Epithelial cell of proximal tubule (primary cell): ENCODE results near the gene CHST1. TPM values are rescaled to one million over a fixed set of nuclear protein-coding genes. Genes with fewer than 3 reads are reported as not detected.

Experiments used
- DNase-seq: peaks from one replicate; pipeline ENCODE4 v3.0.0-alpha.2; 2011; ENCODE audit warnings: low read depth
- H3K4me3 ChIP-seq: 2 replicates; pipeline ENCODE4 v1.5.1; 2011; ENCODE audit warnings: low read depth, mild to moderate bottlenecking, low read length
- total RNA-seq: library from RNA; depleted of rRNA; stranded (reverse); fragments of >200 nt; gene quantifications from 2 replicates; pipeline ENCODE4 v1.2.3, GENCODE V29; 2015
- TF ChIP-seq, protein P1 (sequence below): conservative IDR thresholded peaks from 2 replicates; pipeline ENCODE4 v1.5.1; 2012; ENCODE audit warnings: low read depth, mild to moderate bottlenecking, low read length

CHST1 gene, protein sequence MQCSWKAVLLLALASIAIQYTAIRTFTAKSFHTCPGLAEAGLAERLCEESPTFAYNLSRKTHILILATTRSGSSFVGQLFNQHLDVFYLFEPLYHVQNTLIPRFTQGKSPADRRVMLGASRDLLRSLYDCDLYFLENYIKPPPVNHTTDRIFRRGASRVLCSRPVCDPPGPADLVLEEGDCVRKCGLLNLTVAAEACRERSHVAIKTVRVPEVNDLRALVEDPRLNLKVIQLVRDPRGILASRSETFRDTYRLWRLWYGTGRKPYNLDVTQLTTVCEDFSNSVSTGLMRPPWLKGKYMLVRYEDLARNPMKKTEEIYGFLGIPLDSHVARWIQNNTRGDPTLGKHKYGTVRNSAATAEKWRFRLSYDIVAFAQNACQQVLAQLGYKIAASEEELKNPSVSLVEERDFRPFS
- total RNA-seq = 0.65 and 1.5 TPM in 2 replicates

DNA sequence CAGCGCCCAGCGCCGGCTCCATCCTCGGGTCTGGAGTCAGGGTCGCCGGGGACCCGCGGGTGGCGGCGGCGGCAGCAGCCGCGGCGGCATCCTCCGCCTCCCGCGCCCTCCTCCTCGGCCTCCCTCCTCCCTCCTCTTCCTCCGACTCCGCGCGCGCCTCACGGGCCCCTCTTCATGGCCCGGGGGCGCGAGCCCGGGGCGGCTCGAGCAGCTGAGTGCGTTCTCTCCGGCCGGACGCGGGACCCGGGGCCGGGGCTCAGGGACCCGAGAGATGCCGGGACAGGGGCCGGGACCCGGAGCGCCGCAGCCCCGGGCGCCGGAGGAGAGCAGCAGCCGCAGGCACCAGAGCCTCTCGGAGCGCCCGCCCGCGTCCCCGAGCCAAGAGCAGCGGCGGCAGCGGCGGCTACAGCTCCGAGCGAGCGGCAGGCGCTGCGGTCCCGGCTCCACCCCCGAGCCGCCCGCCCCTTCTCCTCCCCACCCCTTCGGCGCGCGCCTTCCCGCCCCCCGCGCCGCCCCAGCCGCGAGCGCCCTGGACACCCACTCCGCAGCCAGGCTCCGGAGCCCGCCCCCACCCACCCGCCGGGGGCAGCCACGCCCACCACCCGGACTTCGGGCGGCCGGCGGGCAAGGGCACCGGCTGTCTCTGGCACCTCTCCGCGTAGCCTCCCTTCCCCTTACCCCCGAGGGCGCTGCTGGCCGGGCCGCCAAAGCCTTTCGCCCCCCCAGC is at the start of gene CHST1:
TSS of gene CHST1 (minus strand) at position 417 of the 727 bp plus-strand sequence. CDS start 14,699 bp downstream, outside the sequence.
- TF ChIP-seq, protein P1, sequence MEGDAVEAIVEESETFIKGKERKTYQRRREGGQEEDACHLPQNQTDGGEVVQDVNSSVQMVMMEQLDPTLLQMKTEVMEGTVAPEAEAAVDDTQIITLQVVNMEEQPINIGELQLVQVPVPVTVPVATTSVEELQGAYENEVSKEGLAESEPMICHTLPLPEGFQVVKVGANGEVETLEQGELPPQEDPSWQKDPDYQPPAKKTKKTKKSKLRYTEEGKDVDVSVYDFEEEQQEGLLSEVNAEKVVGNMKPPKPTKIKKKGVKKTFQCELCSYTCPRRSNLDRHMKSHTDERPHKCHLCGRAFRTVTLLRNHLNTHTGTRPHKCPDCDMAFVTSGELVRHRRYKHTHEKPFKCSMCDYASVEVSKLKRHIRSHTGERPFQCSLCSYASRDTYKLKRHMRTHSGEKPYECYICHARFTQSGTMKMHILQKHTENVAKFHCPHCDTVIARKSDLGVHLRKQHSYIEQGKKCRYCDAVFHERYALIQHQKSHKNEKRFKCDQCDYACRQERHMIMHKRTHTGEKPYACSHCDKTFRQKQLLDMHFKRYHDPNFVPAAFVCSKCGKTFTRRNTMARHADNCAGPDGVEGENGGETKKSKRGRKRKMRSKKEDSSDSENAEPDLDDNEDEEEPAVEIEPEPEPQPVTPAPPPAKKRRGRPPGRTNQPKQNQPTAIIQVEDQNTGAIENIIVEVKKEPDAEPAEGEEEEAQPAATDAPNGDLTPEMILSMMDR = no peak
- peak within 1 kb of the TSS; percentile 27 for H3K4me3 ChIP-seq
- no peak for DNase-seq

GRCh38 chr11:45713573-45713972 is 48.2 kb upstream of the CHST1 start:
- TF ChIP-seq, protein P1 = no peak
- DNase-seq = no peak
- H3K4me3 ChIP-seq = no peak overlapping the region

DNA sequence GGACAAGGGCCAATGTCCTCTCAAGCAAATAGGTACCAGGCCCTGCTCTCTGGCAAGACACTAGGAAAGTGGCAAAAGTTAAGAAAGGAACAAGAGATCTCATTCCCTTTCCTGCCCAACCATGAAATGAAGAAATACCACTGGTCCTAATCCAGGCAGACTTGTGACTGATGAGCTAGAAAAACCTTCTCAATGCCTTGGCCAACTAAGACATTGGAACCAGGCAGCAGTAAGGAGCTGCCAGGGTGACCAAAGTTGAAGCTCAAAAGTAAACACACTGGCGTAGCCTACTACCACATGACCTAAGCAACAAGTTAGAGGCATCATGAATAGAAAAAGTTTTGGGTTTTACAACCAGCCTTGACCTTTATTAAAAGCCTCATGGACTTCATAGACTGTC is 45.1 kb upstream of the CHST1 start:
- no peak overlapping the region for H3K4me3 ChIP-seq
- TF ChIP-seq, protein P1 = no peak
- no peak for DNase-seq

DNA sequence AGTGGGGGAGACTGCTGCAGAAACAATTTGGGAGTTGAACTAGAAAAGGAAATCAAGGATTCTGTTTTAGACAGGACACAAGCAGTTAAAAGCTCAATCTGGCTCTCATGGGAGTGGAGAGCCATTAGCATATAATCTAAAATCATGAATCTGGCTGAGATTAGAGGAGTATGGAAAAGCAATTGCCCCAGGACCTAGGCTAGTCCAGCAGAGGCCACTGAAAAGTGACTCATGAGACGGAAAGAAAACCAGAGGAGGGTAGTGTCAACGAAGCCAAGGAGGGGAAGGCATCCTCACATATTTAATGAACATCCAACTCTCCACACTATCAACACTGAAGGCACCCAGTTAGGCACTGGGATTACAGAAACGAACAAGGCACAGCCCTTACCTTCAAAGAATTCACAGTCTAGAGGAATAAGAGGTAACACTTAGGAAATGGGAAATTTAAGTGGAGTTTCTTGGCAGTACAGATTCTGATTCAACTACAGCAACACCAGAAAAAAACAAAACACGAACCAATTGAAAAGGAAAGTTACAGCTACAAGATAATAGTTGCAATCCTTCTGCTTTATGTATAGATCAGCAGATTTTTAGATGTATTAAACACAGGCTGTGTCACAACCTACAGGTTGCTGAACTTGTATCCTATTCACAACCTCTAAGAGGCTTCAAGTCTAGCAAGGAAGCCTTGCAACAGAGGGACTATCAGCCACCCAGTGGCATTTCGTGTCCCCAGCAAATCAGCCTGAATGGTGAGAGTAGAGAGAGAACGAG is 43.7 kb upstream of the CHST1 start:
- no peak for DNase-seq
- TF ChIP-seq, protein P1 = no peak
- H3K4me3 ChIP-seq = no peak overlapping the region

DNA sequence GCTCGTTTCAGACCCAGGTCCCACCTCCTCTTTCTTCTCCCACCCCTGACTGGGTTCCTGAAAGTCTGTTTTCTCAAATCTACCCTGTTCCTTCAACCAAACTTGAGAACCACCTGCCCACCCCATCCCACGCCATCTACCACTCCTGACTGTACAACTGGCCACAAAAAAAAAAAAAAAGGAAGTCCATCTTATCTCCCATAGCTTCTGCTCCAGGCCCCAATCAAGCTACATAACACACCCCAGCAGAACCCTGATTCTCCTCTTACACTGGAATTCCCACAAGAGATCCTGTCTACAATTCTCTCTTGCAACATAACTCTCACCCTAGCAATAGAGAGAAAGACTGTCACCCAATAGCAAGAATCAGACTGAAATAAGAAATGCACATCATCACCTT is 39.2 kb upstream of the CHST1 start:
- TF ChIP-seq, protein P1 = no peak
- H3K4me3 ChIP-seq = no peak overlapping the region
- DNase-seq = no peak

DNA sequence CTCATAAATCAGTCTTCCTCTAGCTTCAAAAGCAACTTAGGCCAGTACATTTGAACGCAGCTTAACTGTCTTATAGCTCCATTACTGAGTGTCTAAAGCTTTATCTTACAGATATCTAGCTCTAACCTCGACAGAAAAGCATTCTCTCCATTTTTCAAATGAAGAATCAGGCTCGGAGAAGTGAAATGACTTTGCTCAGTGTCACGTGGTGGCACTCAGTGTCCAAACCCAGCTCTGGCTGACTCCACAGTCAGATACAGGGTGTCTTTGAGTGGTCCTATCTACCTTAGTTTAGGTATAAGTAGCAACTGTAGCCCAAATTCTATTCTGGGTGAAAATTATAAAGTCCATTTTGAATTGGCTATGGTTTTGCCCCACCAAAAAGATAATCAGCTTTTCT is 38.7 kb upstream of the CHST1 start:
- DNase-seq = no peak
- TF ChIP-seq, protein P1 = no peak
- H3K4me3 ChIP-seq = no peak overlapping the region
